H1 (cell line): ENCODE results near the gene GPRIN3. TPM values are rescaled to one million over a fixed set of nuclear protein-coding genes. Genes with fewer than 3 reads are reported as not detected.

Experiments used
- CTCF ChIA-PET: fragments of 300-600 bp; sonication (Branson Sonifier 250); formaldehyde crosslinking; loops from one replicate; lab custom pipeline; 2021; ENCODE audit not compliant: partially characterized antibody; lab: Charles Lee
- POLR2A ChIA-PET: fragments of 300-600 bp; sonication (Branson Sonifier 250); formaldehyde crosslinking; loops from one replicate; lab custom pipeline; 2021; ENCODE audit warnings: inconsistent platforms; ENCODE audit not compliant: partially characterized antibody; lab: Charles Lee
- DNase-seq, 2 experiments: peaks; one replicate each; pipeline versions ENCODE4 v3.0.0 to v3.0.0-alpha.2; 2010 to 2022; ENCODE audit warnings: low spot score in 2 of 2, low read depth in 1 of 2, mixed read lengths in 1 of 2
- FAIRE-seq: peaks from 2 replicates; lab custom pipeline; 2011; peaks lifted over from hg19 to GRCh38; lab: Jason Lieb, UNC
- H2AFZ ChIP-seq: 2 replicates; pipeline ENCODE4 v1.8.1; 2012; ENCODE audit warnings: low read length, inconsistent platforms
- H2AK5ac ChIP-seq: 2 replicates; pipeline ENCODE4 v1.6.1; 2013; ENCODE audit warnings: low read depth, low read length
- H2BK120ac ChIP-seq: replicated peaks from 2 replicates; pipeline ENCODE3; 2013; ENCODE audit warnings: low read depth, low read length, inconsistent platforms
- H2BK12ac ChIP-seq: 2 replicates; pipeline ENCODE4 v1.6.1; 2013; ENCODE audit warnings: low read depth, low read length
- H2BK15ac ChIP-seq: 2 replicates; pipeline ENCODE4 v1.6.1; 2013; ENCODE audit warnings: low read length
- H2BK20ac ChIP-seq: 2 replicates; pipeline ENCODE4 v1.6.1; 2013; ENCODE audit warnings: low read length
- H2BK5ac ChIP-seq: 2 replicates; pipeline ENCODE4 v1.6.1; 2013; ENCODE audit warnings: low read depth, low read length
- H3K14ac ChIP-seq: 2 replicates; pipeline ENCODE4 v1.6.1; 2013; ENCODE audit warnings: inconsistent platforms; ENCODE audit not compliant: insufficient read length
- H3K18ac ChIP-seq: 2 replicates; pipeline ENCODE4 v1.6.1; 2013; ENCODE audit warnings: low read length; ENCODE audit errors: extremely low read depth
- H3K23ac ChIP-seq: 2 replicates; pipeline ENCODE4 v1.6.1; 2013; ENCODE audit warnings: inconsistent platforms; ENCODE audit not compliant: insufficient read length
- H3K23me2 ChIP-seq: 2 replicates; pipeline ENCODE4 v1.6.1; 2013; ENCODE audit warnings: low read depth, low read length
- H3K27ac ChIP-seq: 2 replicates; pipeline ENCODE4 v1.6.1; 2011; ENCODE audit warnings: low read depth, low read length, inconsistent platforms
- H3K27me3 ChIP-seq, 4 experiments: replicated peaks in 1 of 4; 1 replicate in 1 of 4; 2 replicates in 3 of 4; pipeline versions ENCODE4 v1.6.1 to v1.8.1; 2011 to 2013; ENCODE audit warnings: low read length in 3 of 4, mild to moderate bottlenecking in 3 of 4, inconsistent platforms in 2 of 4, mixed read lengths in 2 of 4, moderate library complexity in 1 of 4; ENCODE audit not compliant: control insufficient read depth in 3 of 4, insufficient read depth in 3 of 4; ENCODE audit errors: extremely low read depth in 1 of 4
- H3K36me3 ChIP-seq, 4 experiments: 2 replicates each; pipeline versions ENCODE4 v1.6.1 to v1.8.1; 2011 to 2013; ENCODE audit warnings: mild to moderate bottlenecking in 4 of 4, low read length in 3 of 4, moderate library complexity in 2 of 4, control low read depth in 1 of 4, inconsistent platforms in 1 of 4; ENCODE audit not compliant: insufficient read depth in 4 of 4, control insufficient read depth in 2 of 4
- H3K4ac ChIP-seq: replicated peaks from 2 replicates; pipeline ENCODE3; 2013; ENCODE audit warnings: low read length, low read depth, mixed read lengths, inconsistent platforms; ENCODE audit not compliant: insufficient read length
- H3K4me1 ChIP-seq, 4 experiments: replicated peaks in 1 of 4; 1 replicate in 1 of 4; 2 replicates in 3 of 4; pipeline versions ENCODE4 v1.6.1 to v1.8.1; 2011 to 2013; ENCODE audit warnings: low read length in 3 of 4, inconsistent platforms in 2 of 4, mixed read lengths in 1 of 4; ENCODE audit not compliant: insufficient read depth in 4 of 4, control insufficient read depth in 3 of 4
- H3K4me2 ChIP-seq, 2 experiments: 2 replicates each; pipeline versions ENCODE4 v1.6.1 to v1.8.1; 2011 to 2013; ENCODE audit warnings: low read depth in 2 of 2, low read length in 2 of 2, control low read depth in 1 of 2, inconsistent platforms in 1 of 2, mild to moderate bottlenecking in 1 of 2; ENCODE audit not compliant: insufficient read depth in 1 of 2
- H3K4me3 ChIP-seq, 4 experiments: fragments of 200-600, 300-600 bp in 1 of 4; sonication (generic), shearing (Covaris generic), sonication (Bioruptor Twin) in 1 of 4; 2 replicates each; pipeline versions ENCODE4 v1.5.1 to v1.8.1; 2011 to 2016; ENCODE audit warnings: low read length in 4 of 4, low read depth in 3 of 4, control low read depth in 2 of 4, inconsistent platforms in 2 of 4, mild to moderate bottlenecking in 2 of 4, mixed read lengths in 1 of 4, moderate library complexity in 1 of 4; ENCODE audit not compliant: insufficient read depth in 2 of 4; ENCODE audit errors: extremely low read depth in 1 of 4
- H3K56ac ChIP-seq: replicated peaks from 2 replicates; pipeline ENCODE3; 2013; ENCODE audit warnings: low read depth, mild to moderate bottlenecking, mixed read lengths, low read length, inconsistent platforms; ENCODE audit not compliant: insufficient read length
- H3K79me1 ChIP-seq: 2 replicates; pipeline ENCODE4 v1.6.1; 2013; ENCODE audit warnings: low read depth, low read length, control low read depth
- H3K79me2 ChIP-seq, 2 experiments: 2 replicates each; pipeline versions ENCODE4 v1.6.1 to v1.8.1; 2012 to 2013; ENCODE audit warnings: low read length in 2 of 2, mild to moderate bottlenecking in 2 of 2, inconsistent platforms in 1 of 2; ENCODE audit not compliant: insufficient read depth in 2 of 2, control insufficient read depth in 1 of 2
- H3K9ac ChIP-seq, 4 experiments: replicated peaks in 1 of 4; 1 replicate in 1 of 4; 2 replicates in 3 of 4; pipeline versions ENCODE4 v1.6.1 to v1.8.1; 2011 to 2013; ENCODE audit warnings: low read depth in 3 of 4, low read length in 3 of 4, control low read depth in 2 of 4, mild to moderate bottlenecking in 2 of 4, moderate library complexity in 2 of 4, inconsistent platforms in 1 of 4; ENCODE audit errors: extremely low read depth in 1 of 4
- H3K9me3 ChIP-seq, 2 experiments: 2 replicates each; pipeline versions ENCODE4 v1.6.1 to v1.8.1; 2012 to 2013; ENCODE audit warnings: mild to moderate bottlenecking in 2 of 2, moderate library complexity in 2 of 2, control low read depth in 1 of 2, inconsistent platforms in 1 of 2, low read depth in 1 of 2, low read length in 1 of 2, mixed read lengths in 1 of 2; ENCODE audit not compliant: insufficient read depth in 2 of 2
- H4K20me1 ChIP-seq, 2 experiments: replicated peaks in 1 of 2; 2 replicates each; pipeline versions ENCODE3 to v1.8.1; 2011 to 2013; ENCODE audit warnings: inconsistent platforms in 2 of 2, low read length in 2 of 2, mild to moderate bottlenecking in 1 of 2; ENCODE audit not compliant: insufficient read depth in 2 of 2, control insufficient read depth in 1 of 2
- H4K5ac ChIP-seq: 2 replicates; pipeline ENCODE4 v1.6.1; 2013; ENCODE audit warnings: low read length, low read depth, mixed read lengths, inconsistent platforms; ENCODE audit not compliant: insufficient read length
- H4K8ac ChIP-seq: 2 replicates; pipeline ENCODE4 v1.8.0; 2013; ENCODE audit warnings: mild to moderate bottlenecking, moderate library complexity, low read length, inconsistent platforms; ENCODE audit not compliant: insufficient read depth; ENCODE audit errors: extremely low read depth
- H4K91ac ChIP-seq: replicated peaks from 2 replicates; pipeline ENCODE3; 2013; ENCODE audit warnings: low read length, mixed read lengths, inconsistent platforms; ENCODE audit not compliant: insufficient read length
- BACH1 ChIP-seq: IDR thresholded peaks from 2 replicates; pipeline ENCODE4 v1.6.1; 2012; ENCODE audit warnings: low read length, improper control_type of control experiment
- GTF2F1 ChIP-seq: IDR thresholded peaks from 2 replicates; pipeline ENCODE4 v1.6.1; 2012; ENCODE audit warnings: low read depth, low read length, improper control_type of control experiment, borderline replicate concordance
- RNF2 ChIP-seq: fragments of 200-900, 300-1000 bp; sonication (generic); IDR thresholded peaks from 2 replicates; pipeline ENCODE4 v1.7.1; 2016; ENCODE audit warnings: borderline replicate concordance, low read depth, mild to moderate bottlenecking, antibody characterized with exemption, low read length; ENCODE audit not compliant: poor library complexity, severe bottlenecking; ENCODE audit errors: missing control alignments
- SP4 ChIP-seq: IDR thresholded peaks from 2 replicates; pipeline ENCODE4 v1.6.1; 2012; ENCODE audit warnings: low read length, inconsistent platforms
- TCF12 ChIP-seq: IDR thresholded peaks from 2 replicates; pipeline ENCODE4 v1.6.1; 2011; ENCODE audit warnings: low read depth, mild to moderate bottlenecking, low read length
- WGBS, 2 experiments: shearing (Covaris generic) in 1 of 2; methylation state at CpG; one replicate each; pipeline versions ENCODE4 v1.1.6 to v1.1.7; 2013 to 2015; ENCODE audit warnings: low lambda C conversion rate in 2 of 2, mixed read lengths in 2 of 2, inconsistent platforms in 1 of 2, low coverage in 1 of 2, missing lambda C conversion rate in 1 of 2; ENCODE audit not compliant: insufficient replicate concordance in 2 of 2, insufficient coverage in 1 of 2, insufficient read length in 1 of 2; ENCODE audit errors: extremely low coverage in 1 of 2, missing lambda C conversion rate in 1 of 2; 5-methylcytosine and 5-hydroxymethylcytosine counted together
- polyA plus RNA-seq, 7 experiments: library from polyadenylated mRNA; depleted of rRNA in 3 of 7; stranded (reverse) in 5 of 7; unstranded in 2 of 7; fragments of >200 nt in 5 of 7; fragments of 200-250 nt in 2 of 7; gene quantifications; 1 replicate in 5 of 7; 2 replicates in 1 of 7; 4 replicates in 1 of 7; pipeline versions ENCODE4 v1.2.1 to v1.2.3, GENCODE V29; 2011 to 2013; ENCODE audit warnings: missing spikeins in 2 of 7, mixed read lengths in 2 of 7
- total RNA-seq: library from RNA; stranded (reverse); fragmentation: NEBNext Ultra II Directional; extraction: Animal tissue kit (Norgen Biotek cat#: 25700); gene quantifications from 2 replicates; pipeline ENCODE4 v1.2.1, GENCODE V29; 2021

The GPRIN3 gene
- total and polyA plus RNA-seq, 2 of the 8 experiments (the other 6 are each of a cell fraction or from before 2014, with no cell fraction given): 0.17 to 1.4 TPM

DNA sequence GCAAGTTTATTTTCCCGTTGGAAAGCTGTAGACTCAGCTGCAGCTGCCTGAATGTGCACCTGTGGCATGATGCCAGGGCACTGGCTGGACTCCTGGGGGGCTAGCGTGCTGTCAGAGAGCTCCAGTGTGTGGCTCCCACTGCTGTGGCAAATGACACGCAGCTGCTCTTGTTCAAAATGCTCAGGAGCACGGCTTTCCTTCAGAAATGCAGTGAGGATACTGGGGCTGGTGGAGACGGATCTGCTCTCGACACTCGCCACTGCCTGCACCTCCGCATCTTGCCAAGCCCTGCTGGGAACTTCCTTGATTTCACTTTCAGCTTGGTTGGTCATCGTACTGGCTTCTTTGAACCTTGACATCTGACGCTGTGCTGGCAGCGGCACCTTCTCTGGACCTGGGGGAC lies 58.7 kb downstream of the GPRIN3 start:
- no peak overlapping the region for H3K23ac ChIP-seq
- no peak overlapping the region for H4K91ac ChIP-seq
- no peak overlapping the region for H2AFZ ChIP-seq
- H3K56ac ChIP-seq: no peak overlapping the region
- H4K5ac ChIP-seq: no peak overlapping the region
- H3K27me3 ChIP-seq: no peaks in the 10 kb centered on the region
- DNase-seq: no peak
- ChIA-PET CTCF (interaction anchor here (0.7 to 2.4 kb wide), 9 partner anchors 9 to 187 kb away, joined by 3 to 15 read pairs (median 3); no protein-coding TSS in a partner anchor), POLR2A (no interaction called here)
- no peaks in the 10 kb centered on the region; a peak in 1 of 7 replicates for H3K4me1 ChIP-seq
- H2BK12ac ChIP-seq: no peak overlapping the region
- no peak overlapping the region for H3K4ac ChIP-seq
- no peak overlapping the region for H3K9ac ChIP-seq
- H2AK5ac ChIP-seq: no peak overlapping the region
- H3K9me3 ChIP-seq: no peaks in the 10 kb centered on the region
- no peak overlapping the region for H2BK20ac ChIP-seq
- no peaks in the 10 kb centered on the region for H3K79me1 ChIP-seq
- H3K23me2 ChIP-seq: no peaks in the 10 kb centered on the region; the same call in 1 of the 2 replicates
- H4K20me1 ChIP-seq: no peaks in the 10 kb centered on the region
- no peak overlapping the region for H3K18ac ChIP-seq
- no peak overlapping the region for H2BK120ac ChIP-seq
- H3K36me3 ChIP-seq: no peaks in the 10 kb centered on the region
- no peak overlapping the region for H3K4me3 ChIP-seq
- no peak overlapping the region for H4K8ac ChIP-seq
- 90% methylated on average over 11 of the region's 11 CpGs; no CpG with 5 or more reads in 1 of the 2 experiments for WGBS, 2 experiments
- no peak overlapping the region for H3K4me2 ChIP-seq
- no peak overlapping the region for H3K27ac ChIP-seq
- no peak overlapping the region for H3K14ac ChIP-seq
- no peak overlapping the region for H2BK15ac ChIP-seq
- H2BK5ac ChIP-seq: no peak overlapping the region
- no peaks in the 10 kb centered on the region for H3K79me2 ChIP-seq
- no peak for FAIRE-seq
- TF ChIP-seq TCF12 (no peak), BACH1 (no peak), GTF2F1 (no peak), SP4 (no peak), RNF2 (no peak)
